HepG2 (cell line): Measurements from ENCODE around the gene PPP1R27. TPM values are rescaled to one million over a fixed set of nuclear protein-coding genes. Genes with fewer than 3 reads are reported as not detected.
A peak's percentile ranks its signal among the peaks of the same experiment; 100 is the strongest.

Experiments used
- ETV6 ChIP-seq: sonication (generic); formaldehyde crosslinking; conservative IDR thresholded peaks from 2 replicates; pipeline ENCODE4 v1.4.0; 2020; ENCODE audit warnings: missing genetic modification reagents
- MED1 ChIP-seq: sonication (generic); formaldehyde crosslinking; IDR thresholded peaks from 2 replicates; pipeline ENCODE4 v1.4.0; 2020; ENCODE audit warnings: missing genetic modification reagents
- NFIB ChIP-seq: sonication (generic); formaldehyde crosslinking; IDR thresholded peaks from 2 replicates; pipeline ENCODE4 v1.9.0; 2021; ENCODE audit warnings: missing genetic modification reagents, mild to moderate bottlenecking, borderline replicate concordance
- SRY ChIP-seq: sonication (generic); formaldehyde crosslinking; IDR thresholded peaks from 2 replicates; pipeline ENCODE4 v1.8.0; 2022; ENCODE audit warnings: mild to moderate bottlenecking, missing genetic modification reagents
- ZFP36 ChIP-seq: fragments of 150-350 bp; IDR thresholded peaks from 2 replicates; pipeline ENCODE4 v1.6.1; 2018; ENCODE audit warnings: borderline replicate concordance, low read length, low read depth; ENCODE audit not compliant: partially characterized antibody
- ZNF263 ChIP-seq: sonication (generic); formaldehyde crosslinking; IDR thresholded peaks from 2 replicates; pipeline ENCODE4 v1.4.0; 2020; ENCODE audit warnings: missing genetic modification reagents
- ZNF275 ChIP-seq: sonication (generic); formaldehyde crosslinking; IDR thresholded peaks from 2 replicates; pipeline ENCODE4 v1.8.0; 2022; ENCODE audit warnings: missing genetic modification reagents, mild to moderate bottlenecking, inconsistent platforms, borderline replicate concordance
- ZNF335 ChIP-seq: sonication (generic); formaldehyde crosslinking; IDR thresholded peaks from 2 replicates; pipeline ENCODE4 v1.4.0; 2020; ENCODE audit warnings: missing genetic modification reagents
- ZNF879 ChIP-seq: sonication (generic); formaldehyde crosslinking; IDR thresholded peaks from 2 replicates; pipeline ENCODE4 v1.8.1; 2023; ENCODE audit warnings: missing genetic modification reagents
- polyA plus RNA-seq, 8 experiments: library from polyadenylated mRNA; depleted of rRNA in 3 of 8; stranded (reverse) in 7 of 8; unstranded in 1 of 8; fragments of >200 nt; fragmentation: Illumina TruSeq in 4 of 8; extraction: Trizol in 4 of 8; gene quantifications; 2 replicates each; pipeline versions ENCODE4 v1.2.1 to v1.2.3, GENCODE V29; 2011 to 2016; ENCODE audit warnings: low read depth in 4 of 8, missing spikeins in 1 of 8, mixed read lengths in 1 of 8; ENCODE audit not compliant: insufficient read depth in 1 of 8
- total RNA-seq, 5 experiments: library from RNA; depleted of rRNA; stranded (reverse); fragments of >200 nt; fragmentation: Illumina TruSeq; extraction: Trizol; gene quantifications; 2 replicates each; pipeline ENCODE4 v1.2.3, GENCODE V29; 2016; ENCODE audit warnings: low read depth in 1 of 5
- TF ChIP-seq, protein P1 (sequence below): sonication (generic); formaldehyde crosslinking; IDR thresholded peaks from 2 replicates; pipeline ENCODE4 v1.5.0; 2020; ENCODE audit warnings: mild to moderate bottlenecking, missing genetic modification reagents, moderate library complexity
- TF ChIP-seq, protein P2 (sequence below), 2 experiments: sonication (generic) in 1 of 2; formaldehyde crosslinking in 1 of 2; IDR thresholded peaks; 2 replicates each; pipeline versions ENCODE4 v1.6.1 to v1.9.0; 2014 to 2022; ENCODE audit warnings: antibody characterized with exemption in 1 of 2, borderline replicate concordance in 1 of 2, inconsistent platforms in 1 of 2, low read depth in 1 of 2, missing genetic modification reagents in 1 of 2
- TF ChIP-seq, protein P3 (sequence below), 2 experiments: sonication (generic) in 1 of 2; formaldehyde crosslinking in 1 of 2; IDR thresholded peaks; 2 replicates each; pipeline versions ENCODE4 v1.4.0 to v1.6.1; 2016 to 2020; ENCODE audit warnings: borderline replicate concordance in 1 of 2, low read depth in 1 of 2, mild to moderate bottlenecking in 1 of 2, missing genetic modification reagents in 1 of 2

The PPP1R27 gene
- total and polyA plus RNA-seq, 2 of the 13 experiments (the other 11 are each of a cell fraction or from before 2014, with no cell fraction given): 0.17 to 1.00 TPM

DNA sequence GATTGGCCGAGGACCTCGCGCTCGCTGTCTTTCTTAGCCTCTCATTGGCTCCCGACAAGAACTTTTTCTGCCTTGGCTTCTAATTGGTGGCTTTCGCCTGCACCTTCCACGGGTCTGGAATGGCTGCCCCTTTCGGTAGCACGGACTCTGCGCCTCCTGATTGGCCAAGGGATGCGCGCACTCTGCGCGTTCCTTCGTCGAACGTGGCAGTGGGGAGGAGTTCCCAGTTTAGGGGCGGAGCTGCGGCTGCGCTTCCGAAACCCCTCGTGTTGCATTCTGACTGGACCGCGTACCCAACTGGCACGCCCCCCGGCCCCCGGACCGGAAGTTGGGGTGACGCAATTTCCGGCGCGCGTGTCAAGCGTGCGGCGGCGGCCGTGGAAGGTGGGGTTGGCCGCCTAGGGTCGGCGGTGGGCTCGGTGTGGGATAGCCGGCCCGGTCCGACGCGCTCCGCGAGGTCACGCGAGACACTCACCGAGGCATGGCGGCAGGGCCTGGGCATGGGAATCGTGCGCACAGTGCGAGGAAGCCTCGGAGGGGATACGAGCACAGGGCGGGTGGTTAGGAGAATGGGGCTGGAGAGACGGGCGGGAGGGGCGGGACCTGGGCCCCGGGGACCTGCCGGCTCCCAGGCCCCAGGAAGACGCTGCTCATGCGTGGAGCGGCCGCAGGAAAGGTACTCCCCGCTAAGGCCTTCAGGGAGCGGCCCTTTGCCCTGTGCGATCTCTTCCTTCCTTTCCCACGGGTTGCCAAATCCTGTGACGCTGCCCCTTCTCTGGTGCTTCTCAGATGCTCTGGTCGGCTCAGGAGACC, 26.1 kb upstream of the PPP1R27 start (continued):
- TF ChIP-seq, protein P1, sequence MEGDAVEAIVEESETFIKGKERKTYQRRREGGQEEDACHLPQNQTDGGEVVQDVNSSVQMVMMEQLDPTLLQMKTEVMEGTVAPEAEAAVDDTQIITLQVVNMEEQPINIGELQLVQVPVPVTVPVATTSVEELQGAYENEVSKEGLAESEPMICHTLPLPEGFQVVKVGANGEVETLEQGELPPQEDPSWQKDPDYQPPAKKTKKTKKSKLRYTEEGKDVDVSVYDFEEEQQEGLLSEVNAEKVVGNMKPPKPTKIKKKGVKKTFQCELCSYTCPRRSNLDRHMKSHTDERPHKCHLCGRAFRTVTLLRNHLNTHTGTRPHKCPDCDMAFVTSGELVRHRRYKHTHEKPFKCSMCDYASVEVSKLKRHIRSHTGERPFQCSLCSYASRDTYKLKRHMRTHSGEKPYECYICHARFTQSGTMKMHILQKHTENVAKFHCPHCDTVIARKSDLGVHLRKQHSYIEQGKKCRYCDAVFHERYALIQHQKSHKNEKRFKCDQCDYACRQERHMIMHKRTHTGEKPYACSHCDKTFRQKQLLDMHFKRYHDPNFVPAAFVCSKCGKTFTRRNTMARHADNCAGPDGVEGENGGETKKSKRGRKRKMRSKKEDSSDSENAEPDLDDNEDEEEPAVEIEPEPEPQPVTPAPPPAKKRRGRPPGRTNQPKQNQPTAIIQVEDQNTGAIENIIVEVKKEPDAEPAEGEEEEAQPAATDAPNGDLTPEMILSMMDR (CRISPR knock-in tag): peak; percentile 9; the same call in 1 of the 2 replicates
- TF ChIP-seq NFIB (no peak), ZNF335 (CRISPR knock-in tag) (peak; percentile 60; the same call in 1 of the 2 replicates), SRY (CRISPR knock-in tag) (peak; percentile 91), ZNF275 (CRISPR knock-in tag) (peak; percentile 99), ZFP36 (no peak), MED1 (CRISPR knock-in tag) (peak; percentile 92), ZNF263 (CRISPR knock-in tag) (peak; percentile 10), ETV6 (CRISPR knock-in tag) (peak; percentile 92), ZNF879 (peak; percentile 56)
- TF ChIP-seq, protein P2, sequence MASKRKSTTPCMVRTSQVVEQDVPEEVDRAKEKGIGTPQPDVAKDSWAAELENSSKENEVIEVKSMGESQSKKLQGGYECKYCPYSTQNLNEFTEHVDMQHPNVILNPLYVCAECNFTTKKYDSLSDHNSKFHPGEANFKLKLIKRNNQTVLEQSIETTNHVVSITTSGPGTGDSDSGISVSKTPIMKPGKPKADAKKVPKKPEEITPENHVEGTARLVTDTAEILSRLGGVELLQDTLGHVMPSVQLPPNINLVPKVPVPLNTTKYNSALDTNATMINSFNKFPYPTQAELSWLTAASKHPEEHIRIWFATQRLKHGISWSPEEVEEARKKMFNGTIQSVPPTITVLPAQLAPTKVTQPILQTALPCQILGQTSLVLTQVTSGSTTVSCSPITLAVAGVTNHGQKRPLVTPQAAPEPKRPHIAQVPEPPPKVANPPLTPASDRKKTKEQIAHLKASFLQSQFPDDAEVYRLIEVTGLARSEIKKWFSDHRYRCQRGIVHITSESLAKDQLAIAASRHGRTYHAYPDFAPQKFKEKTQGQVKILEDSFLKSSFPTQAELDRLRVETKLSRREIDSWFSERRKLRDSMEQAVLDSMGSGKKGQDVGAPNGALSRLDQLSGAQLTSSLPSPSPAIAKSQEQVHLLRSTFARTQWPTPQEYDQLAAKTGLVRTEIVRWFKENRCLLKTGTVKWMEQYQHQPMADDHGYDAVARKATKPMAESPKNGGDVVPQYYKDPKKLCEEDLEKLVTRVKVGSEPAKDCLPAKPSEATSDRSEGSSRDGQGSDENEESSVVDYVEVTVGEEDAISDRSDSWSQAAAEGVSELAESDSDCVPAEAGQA (IDR thresholded peaks at IDR 0.05; ENCODE audit: low read depth): peak; percentile 83
- TF ChIP-seq, protein P2 (CRISPR knock-in tag; IDR thresholded peaks at IDR 0.05; ENCODE audit: borderline replicate concordance): peak; percentile 29; the same call in 1 of the 2 replicates
- TF ChIP-seq, protein P3, sequence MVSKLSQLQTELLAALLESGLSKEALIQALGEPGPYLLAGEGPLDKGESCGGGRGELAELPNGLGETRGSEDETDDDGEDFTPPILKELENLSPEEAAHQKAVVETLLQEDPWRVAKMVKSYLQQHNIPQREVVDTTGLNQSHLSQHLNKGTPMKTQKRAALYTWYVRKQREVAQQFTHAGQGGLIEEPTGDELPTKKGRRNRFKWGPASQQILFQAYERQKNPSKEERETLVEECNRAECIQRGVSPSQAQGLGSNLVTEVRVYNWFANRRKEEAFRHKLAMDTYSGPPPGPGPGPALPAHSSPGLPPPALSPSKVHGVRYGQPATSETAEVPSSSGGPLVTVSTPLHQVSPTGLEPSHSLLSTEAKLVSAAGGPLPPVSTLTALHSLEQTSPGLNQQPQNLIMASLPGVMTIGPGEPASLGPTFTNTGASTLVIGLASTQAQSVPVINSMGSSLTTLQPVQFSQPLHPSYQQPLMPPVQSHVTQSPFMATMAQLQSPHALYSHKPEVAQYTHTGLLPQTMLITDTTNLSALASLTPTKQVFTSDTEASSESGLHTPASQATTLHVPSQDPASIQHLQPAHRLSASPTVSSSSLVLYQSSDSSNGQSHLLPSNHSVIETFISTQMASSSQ (IDR thresholded peaks at IDR 0.05; ENCODE audit: low read depth): no peak; the same call in 1 of the 2 replicates
- TF ChIP-seq, protein P3 (CRISPR knock-in tag; IDR thresholded peaks at IDR 0.05; ENCODE audit: borderline replicate concordance): peak; percentile 82; the same call in 1 of the 2 replicates
